ENCODE results near the gene HMCN2.

HMCN2 gene

DNA sequence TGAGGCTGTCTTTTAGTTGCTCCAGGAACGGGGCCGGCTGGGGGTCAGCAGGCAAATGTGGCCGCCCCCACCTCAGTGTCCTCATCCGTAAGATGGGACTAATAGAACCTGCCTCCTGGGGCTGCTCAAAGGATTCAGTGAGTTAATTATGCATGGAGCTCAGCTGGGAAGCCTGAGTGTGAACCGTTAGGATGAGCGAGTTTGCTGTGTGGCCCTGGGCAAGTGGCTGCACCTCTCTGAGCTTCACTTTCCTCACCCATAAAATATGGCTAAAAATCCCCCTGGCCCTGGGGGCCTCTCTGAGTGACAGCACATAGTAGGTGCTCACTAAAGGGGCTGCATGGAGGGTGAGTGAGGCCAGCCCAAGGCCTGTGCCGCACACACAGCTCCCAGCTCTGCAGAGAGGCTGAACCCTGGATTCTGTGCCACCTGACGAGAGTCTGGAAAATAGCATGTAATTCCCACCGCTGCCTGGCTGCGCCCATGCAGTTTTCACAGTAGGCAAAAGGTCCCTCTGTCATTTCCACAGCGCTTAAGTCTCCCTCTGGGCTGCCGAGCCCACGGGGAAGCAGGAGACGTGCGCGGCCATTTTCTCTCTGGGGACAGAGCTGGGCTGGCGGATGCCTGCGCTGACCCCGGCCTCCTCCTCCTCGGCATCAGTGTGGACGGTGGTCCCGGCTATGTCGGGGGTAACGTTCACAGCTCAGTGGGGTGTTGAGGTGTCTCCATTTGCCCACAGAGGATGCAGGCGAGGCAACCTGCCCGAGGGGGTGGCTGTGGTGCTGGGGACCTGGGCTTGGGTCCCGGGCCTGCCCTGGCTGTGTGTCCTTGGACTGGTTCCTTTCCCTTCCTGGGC lies 197.4 kb downstream of the HMCN2 start:
- DNase-seq (ENCODE audit: low read depth in 2 of 2, low spot score in 1 of 2): no peak

DNA sequence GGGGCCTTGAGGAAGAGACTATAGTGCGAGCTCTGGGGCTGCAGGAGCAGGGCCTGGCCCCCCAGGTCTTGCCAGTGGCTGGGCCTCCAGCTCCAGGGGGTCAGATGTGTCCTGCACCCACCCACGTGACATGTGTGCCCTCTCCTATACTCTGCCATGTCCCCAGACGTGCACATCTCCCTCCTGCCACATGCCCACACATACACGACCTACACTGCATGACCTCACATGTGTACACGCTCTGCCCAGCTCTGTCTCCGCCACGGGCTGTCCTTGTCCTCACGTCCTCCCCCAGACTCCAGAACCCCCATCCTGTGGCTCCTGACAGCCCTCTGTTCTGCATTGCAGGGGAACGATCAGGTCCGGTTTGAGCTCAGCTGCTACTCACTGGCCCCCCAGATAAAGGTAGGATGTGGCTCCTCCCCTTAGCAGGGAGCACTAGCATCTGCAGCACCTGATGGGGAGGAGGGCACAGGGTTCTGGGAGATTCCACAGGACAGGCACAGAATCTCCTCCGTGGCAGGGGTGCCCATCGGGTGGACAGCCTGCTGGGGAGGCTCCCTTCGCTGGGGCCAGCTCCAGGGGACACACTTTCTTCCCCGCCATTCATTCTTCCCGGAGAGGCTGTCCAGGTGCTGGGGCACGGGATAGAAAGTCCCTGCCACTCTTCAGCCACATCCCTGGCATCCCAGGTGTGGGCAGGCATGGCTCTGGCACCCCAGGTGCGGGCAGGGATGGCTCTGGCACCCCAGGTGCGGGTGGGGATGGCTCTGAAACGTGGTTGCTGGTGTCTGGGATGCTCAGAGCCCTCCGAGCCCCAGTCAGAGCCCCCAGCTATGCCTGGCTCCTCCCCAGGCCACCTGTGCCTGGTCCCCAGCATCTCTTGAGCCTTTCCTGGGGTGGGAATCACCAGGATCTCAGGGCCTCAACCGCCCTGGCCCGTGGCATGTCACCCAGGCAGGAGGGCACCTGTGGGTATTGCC lies 198.5 kb downstream of the HMCN2 start:
- DNase-seq (ENCODE audit: low read depth in 2 of 2, low spot score in 1 of 2): no peak

DNA sequence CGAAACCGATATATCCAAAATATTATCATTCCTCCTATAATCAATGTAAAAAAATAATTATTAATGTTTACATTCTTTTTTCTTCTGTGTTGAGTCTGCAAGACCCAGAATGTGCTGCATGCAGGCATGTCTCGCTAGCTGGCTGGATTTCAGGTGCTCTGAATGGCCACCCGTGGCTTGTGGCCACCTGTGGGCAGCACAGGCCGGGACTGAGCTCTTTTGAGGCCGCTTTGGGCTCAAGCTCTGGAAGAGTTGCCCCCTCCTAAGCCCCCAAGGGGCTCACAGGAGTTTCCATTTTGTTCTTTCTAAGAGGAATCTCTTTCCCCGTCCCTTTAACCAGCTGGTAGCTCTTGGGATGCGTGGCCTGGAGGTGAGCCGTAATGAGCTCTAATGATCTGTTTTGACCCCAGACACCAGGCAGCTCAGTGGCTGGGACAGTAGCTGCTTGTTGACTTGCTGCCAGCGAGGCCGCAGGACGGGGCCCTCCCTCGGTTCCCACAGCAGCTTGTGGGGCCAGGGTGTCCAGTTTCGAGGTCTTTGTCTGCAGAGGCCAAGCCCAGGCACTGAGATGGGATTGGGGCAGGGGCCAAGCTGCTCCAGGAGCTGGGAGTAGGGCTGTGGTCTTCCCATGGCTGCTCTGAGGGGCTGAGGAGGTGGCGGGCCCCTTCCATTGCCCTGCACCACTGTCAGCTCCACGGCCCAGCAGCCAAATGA lies 200.0 kb downstream of the HMCN2 start:
- no peak for DNase-seq (ENCODE audit: low read depth in 2 of 2, low spot score in 1 of 2)

DNA sequence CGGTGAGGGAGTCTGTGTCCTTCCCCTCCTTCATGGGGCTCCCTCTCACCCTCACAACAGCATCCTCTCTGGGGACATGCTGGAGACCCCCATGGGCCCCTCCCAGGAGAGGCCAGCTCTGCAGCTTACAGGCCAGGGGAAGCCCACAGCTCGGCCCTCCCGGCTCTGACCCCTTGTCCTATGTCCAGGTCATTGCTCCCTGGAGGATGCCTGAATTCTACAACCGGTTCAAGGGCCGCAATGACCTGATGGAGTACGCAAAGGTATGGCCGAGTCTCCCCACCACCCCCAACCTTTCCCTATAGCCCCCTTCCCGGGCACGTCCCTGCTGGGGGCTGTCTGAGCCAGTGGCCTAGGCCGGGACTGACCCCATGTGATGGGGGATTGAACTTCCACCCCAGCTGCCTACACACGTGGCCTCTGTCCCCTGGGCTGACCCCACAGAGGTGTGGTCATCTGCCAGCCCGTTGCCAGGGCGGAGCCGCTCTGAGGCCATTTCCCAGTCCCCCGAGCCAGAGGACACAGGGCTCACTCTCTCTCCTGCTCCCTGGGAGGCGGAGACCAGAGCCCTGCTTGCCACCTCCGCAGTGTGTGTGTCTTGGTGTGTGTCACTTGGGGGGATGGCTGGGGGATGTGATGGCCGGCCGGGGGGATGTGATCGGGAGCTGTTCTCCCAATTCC lies 201.1 kb downstream of the HMCN2 start:
- DNase-seq (ENCODE audit: low read depth in 2 of 2, low spot score in 1 of 2): no peak

DNA sequence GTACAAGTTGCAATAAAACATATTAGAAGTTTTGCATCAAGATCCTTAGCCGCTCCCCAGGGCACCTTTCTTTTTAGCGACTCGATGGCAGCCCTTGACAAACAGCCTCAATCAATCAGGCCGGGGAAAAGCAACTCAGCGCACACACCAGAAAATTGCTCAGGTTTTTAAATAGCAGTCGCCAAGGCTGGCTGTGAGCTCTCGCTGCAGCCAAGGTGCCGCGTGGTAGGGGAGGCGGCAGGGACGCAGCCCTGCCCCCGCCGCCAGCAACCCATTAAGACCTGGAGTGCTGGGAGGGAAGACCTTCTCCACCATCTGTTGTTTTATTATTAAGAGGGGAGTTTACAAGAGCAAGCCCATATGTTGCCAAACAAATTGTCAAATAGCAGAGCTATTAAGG lies 201.8 kb downstream of the HMCN2 start:
- DNase-seq (ENCODE audit: low read depth in 2 of 2, low spot score in 1 of 2): no peak

DNA sequence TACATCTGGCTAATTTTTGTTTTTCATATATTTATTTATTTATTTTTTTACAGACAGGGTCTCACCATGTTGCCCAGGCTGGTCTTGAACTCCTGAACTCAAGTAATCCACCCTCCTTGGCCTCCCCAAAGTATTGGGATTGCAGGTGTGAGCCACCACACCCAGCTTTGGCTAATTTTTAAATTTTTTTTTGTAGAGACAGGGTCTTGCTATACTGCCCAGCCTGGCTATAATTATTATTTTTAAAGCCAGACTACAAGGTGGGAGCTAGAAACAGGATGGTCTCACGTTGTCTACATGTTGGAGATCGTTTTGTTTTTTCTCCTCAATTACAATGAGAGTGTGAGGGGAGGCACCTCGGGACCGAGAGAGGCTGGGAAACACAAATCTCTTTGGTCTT lies 203.0 kb downstream of the HMCN2 start:
- DNase-seq (ENCODE audit: low read depth in 2 of 2, low spot score in 1 of 2): no peak

DNA sequence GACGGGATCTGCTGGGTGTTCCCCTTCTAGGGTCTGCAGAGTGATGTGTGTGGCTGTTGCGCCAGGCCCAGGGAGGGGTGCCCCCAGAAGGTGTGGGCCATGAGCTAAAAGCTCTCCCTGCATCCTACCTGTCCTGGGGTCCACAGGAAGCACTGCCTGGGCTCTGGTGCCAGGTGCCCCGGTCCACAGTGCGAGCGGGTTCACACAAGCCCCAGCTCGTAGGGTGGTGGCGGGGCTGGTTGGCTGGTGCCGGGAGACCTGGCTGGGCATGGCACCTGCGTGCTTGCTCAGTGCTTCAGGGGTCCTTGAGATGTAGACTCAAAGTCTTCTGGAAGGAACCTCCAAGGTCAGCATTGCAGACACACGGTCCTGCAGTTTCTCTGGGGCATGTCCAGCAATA lies 204.7 kb downstream of the HMCN2 start:
- DNase-seq (ENCODE audit: low read depth in 2 of 2, low spot score in 1 of 2): no peak

DNA sequence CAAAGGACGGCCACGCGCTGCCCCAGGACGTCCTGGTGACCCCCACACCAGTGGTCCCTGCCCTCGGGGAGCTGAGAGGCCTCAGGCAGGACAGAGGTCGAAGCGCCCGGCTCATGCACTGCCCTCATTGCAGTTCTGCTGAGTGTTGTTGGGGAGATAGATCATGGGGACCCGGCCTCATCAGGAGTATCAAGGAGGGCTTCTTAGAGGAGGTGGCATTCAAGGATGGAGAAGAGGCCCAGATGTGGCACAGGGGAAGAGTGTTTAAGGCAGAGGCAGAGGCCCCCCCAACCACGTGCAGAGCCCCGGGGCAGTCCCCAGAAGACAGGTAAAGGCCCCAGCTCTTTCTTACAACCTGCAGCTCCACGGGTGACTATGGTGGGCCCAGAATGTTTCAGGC lies 205.4 kb downstream of the HMCN2 start:
- DNase-seq (ENCODE audit: low read depth in 2 of 2, low spot score in 1 of 2): no peak

DNA sequence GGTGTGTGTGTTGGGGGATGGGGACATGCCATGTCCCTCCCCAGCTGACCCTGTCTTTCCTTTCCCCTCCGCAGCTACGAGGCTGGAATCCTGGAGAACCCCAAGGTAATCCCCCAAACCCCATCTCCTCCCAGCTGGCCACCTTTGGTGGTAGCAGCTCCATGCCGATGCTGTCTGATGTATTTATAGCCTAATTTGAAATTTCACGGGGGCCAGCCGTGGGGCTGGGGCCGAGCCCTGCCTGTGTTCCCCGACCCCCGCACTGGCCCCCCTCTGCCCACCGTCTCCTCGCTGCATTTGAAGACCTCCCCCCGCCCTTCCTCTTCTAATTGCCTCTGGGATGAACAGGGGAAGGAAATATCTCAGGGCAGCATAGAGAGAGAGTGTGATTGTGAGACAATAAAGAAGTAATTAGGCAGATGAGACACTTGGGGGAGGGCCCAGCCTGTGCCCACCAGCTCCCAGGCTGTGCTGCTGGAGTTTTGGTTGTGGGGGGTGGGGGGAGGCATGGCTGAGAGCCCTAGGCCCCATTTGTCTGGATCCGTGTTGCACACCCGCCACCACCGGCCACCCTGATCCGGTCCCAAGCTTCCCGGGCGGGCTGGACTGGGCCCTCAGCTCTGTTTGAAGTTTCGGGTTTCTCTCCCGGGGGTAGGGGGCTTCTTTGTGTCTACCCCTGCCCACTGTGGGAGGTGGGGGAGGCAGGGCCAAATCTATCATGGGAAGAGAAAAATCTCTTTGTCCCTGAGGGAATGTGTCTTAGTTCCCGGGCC lies 206.0 kb downstream of the HMCN2 start:
- no peak for DNase-seq (ENCODE audit: low read depth in 2 of 2, low spot score in 1 of 2)

DNA sequence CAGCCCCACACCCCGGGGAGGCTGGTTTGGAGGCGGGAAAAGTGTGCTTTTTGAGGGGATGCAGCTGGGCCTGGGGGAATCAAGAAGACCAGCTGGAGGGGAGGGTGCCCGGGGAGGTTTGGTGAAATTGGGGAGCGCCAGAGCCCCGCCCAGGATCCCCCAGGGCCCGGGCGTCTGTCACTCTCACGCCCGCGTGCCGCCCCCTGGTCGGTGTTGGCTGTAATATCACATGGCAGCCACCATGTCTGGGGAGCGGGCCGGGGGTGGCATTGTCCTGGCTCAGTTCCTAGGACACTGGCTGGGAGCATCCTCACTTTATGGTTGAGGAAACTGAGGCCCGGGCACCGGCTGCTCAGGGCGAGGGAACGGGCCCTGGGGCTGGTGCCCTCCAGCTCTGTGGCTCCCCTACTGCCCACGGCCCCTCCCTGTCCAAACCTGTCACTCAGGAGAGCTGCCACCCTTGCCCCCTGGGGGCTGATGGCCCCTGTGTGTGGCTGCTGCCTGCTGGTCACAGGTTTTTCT lies 206.7 kb downstream of the HMCN2 start:
- no peak for DNase-seq (ENCODE audit: low read depth in 2 of 2, low spot score in 1 of 2)

DNA sequence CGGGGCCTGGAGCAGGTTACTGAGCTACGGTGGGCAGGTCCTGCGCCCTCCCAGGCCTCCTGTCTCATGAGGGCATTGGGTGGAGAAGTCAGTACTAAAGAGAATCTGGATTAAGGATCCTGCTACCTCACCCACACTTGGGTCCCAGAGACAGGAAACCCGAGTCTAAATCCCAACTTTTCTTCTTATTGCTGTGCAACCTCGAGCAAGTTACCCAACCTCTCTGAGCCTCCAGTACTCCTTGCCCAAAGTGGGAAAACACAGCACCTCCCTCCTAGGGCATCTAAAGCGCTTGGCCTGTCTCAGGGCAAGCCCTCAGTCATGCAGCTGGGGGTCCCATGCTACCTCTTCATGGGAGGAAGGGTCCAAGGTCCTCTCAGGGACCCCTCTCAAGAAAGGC lies 207.4 kb downstream of the HMCN2 start:
- no peak for DNase-seq (ENCODE audit: low read depth in 2 of 2, low spot score in 1 of 2)

DNA sequence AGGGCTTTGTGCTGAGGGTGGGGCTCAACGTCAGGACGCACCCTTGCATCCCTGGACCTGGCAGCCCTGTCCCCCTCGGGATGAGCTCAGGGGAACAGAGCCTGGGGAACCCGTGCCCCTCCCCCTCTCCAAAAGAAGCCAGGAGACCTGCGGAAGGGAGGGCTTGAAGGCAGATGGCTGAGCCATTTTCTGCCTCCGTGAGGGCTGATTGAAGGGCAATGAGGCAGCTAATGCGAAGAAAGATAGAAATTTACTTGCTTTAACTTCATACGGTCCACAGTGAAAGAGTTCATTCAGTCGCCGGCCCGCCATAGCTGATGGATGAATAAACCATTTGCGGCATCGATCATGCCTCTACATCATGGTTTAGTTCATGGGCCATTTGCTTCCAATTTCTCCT lies 208.0 kb downstream of the HMCN2 start:
- no peak for DNase-seq (ENCODE audit: low read depth in 2 of 2, low spot score in 1 of 2)

DNA sequence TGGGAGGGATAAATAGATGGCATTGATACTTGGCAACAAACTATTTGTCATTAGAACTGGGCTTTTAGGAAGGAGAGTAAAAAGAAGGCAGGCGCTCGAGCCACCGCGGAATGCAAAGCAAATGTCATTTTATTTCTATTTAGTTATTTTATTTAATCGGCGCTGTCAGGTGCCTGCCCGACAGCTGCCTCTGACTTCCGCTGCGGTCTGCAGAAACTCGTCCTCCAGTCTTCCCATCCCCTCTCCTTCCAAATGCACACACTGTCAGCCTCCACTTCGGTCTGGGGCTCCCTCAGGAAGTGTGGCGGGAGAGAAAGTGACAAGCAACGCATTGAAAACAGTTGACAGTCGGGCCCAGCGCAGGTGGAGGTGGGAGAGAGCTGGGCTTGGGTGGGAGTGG lies 208.5 kb downstream of the HMCN2 start:
- no peak for DNase-seq (ENCODE audit: low read depth in 2 of 2, low spot score in 1 of 2)

DNA sequence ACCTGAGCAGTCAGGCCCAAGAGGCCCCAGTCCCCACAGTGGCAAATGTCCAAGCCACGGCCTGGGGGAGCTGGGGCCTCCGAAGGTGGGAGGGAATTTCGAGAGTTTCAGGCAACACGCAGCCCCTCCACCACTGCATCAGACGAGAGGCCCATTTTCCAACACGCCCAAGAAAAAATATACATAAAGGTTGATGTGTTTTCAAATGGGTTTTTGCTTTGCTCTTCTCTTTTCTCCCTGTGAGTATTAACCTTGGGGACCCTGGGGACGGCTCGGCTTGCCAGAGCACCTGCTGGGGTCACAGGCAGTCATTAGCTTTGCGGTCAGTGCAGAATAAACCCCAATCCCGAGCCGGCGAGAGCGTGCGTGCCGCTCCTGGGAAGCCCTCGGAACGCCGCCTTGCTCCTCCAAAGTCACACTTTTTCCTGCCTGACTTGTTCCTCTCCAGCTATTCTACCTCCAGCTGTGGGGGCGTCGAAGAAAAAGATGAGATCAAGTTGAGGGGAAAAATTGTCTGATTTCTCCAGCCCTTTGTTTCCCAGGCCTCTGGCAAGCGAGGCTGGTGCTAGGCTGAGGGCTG lies 210.7 kb downstream of the HMCN2 start:
- DNase-seq (ENCODE audit: low read depth in 2 of 2, low spot score in 1 of 2): no peak

DNA sequence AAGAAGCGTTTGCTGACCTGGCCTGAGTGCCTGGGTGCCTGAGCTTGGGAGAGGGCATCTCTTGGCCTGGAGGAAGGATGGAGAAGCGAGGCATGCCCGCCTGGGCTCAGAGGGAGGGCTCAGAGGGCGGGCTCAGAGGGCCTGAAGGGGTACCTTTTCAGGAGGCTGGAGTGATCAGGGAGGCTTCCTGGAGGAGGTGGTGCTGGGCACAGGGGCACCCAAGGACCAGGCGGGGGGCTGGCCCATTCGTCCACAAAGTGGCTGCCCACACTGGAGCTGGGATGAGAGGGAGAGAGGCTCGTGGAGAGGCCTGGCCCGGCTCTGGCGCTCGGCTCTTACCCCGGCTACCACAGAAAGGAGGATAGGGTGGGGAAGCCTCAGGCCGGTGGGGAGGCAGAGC lies 212.0 kb downstream of the HMCN2 start:
- no peak for DNase-seq (ENCODE audit: low read depth in 2 of 2, low spot score in 1 of 2)

DNA sequence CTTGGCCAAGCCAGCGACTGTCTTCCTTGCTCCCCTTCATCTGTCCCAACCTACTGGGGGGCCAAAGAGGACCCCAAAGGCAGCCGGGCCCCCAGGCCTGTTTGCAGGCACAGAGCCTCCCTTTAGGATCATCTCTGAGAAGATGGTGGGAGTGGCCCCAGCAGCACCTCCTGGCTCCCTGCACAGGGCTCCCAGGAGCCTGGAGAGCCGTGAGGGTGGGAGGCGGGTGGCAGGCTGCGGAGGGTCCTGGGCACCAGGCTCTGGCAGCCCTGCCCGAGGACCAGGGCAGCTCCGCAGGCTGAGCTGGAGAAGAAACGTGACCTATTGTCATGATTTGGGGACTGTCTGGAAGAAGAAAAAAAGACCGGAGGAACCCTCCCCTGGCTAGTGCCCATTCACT lies 212.6 kb downstream of the HMCN2 start:
- no peak for DNase-seq (ENCODE audit: low read depth in 2 of 2, low spot score in 1 of 2)

DNA sequence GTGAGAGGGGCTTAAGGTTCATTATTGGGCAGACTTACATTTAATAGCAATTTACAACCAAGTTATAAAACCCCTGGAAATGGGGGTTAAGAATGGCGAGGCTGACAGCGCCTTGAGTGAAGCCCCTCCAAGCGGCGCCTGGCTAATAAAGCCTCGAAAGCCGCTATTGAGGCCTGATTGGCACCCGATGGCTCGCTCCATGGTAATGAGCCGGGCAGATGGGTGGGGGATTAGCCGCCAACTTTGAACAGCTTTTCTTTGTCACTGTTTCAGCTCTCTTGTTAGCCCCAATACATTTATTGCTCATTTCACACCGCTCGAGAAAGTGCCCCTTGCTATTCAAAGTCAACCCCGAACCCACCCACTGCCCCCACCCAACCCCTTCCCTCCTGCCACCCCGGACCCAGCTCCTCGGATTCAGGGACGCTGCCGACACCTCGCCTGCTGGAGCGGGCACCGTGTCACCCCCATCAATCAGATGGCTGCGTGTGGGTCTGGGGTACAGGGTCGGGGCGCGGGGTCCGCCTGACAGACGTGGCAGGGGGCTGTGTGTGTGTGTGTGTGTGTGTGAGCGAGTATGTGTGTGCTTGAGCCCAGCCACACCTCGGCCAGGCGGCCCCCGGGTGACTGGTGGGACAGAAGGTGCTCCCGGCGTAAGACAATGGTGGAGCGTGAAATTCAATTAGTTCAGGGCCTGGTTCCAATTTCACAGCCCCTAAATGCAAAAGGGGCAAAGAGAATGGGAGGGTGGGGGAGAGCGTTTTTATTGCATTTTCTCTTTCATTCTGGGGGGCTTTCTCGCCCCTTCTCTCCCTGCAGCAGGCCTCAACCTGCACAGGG lies 213.4 kb downstream of the HMCN2 start:
- no peak for DNase-seq (ENCODE audit: low read depth in 2 of 2, low spot score in 1 of 2)

DNA sequence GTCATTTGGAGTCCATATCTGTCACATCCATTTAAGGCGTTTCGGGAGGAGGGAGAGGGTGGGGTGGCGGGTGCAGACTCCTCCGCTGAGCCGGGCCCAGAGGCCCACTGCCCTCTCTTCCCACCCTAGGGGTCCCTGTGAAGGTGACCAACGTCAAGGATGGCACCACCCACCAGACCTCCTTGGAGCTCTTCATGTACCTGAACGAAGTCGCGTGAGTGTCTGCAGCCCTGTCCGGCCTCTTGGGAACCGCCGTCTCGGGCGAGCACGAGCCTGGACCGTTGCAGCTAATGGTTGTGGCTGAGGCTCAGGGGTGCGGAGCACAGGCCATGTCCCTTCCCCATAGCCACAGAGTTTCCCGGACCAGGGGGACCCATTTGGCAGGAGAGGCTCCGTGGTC lies 214.0 kb downstream of the HMCN2 start:
- DNase-seq (ENCODE audit: low read depth in 2 of 2, low spot score in 1 of 2): no peak

DNA sequence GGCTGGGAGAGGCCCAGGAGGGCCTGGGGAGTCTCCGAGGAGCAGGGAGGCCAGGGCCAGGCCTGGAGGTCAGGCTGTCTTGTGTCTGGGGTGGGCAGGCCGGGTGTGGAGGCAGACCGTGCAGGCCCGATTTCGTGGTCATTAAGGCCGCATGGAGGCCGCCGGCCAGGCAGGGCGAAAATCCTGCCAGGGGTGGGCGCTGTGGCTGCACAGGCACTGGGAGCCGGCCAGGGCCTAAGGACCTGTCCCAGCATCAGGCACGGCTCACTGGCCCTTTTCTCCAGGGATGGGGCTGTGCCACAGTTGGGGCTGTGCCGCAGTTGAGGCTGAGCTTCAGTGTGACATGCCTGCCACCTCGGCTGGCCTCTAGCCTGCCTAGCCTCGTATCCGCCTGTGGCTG lies 215.1 kb downstream of the HMCN2 start:
- no peak for DNase-seq (ENCODE audit: low read depth in 2 of 2, low spot score in 1 of 2)

All from stimulated activated CD8-positive, alpha-beta memory T cell treated with anti-CD3 and anti-CD28 coated beads, Interleukin-4, amount 100 ng/mL, for 1 hour (primary cell).